GM12878 (cell line): Measurements from ENCODE around the gene RREB1.

Experiments used
- EP300 ChIP-seq, 2 experiments: fragments of 150-350 bp in 1 of 2; IDR thresholded peaks; 2 replicates each; pipeline ENCODE4 v1.6.1; 2011 to 2012; ENCODE audit warnings: low read depth in 2 of 2, low read length in 2 of 2, borderline replicate concordance in 1 of 2, improper control_type of control experiment in 1 of 2, inconsistent platforms in 1 of 2; ENCODE audit not compliant: control insufficient read depth in 1 of 2
- EZH2 ChIP-seq: IDR thresholded peaks from 2 replicates; pipeline ENCODE4 v1.6.1; 2012; ENCODE audit warnings: low read depth, mild to moderate bottlenecking, control low read depth, inconsistent platforms, low read length, borderline replicate concordance; ENCODE audit not compliant: control insufficient read depth
- JUNB ChIP-seq: IDR thresholded peaks from 2 replicates; pipeline ENCODE4 v1.6.1; 2016; ENCODE audit warnings: antibody characterized with exemption, mild to moderate bottlenecking
- POLR2A ChIP-seq: IDR thresholded peaks from 2 replicates; pipeline ENCODE4 v1.6.1; 2011; ENCODE audit warnings: low read depth, mild to moderate bottlenecking, low read length
- SREBF2 ChIP-seq: IDR thresholded peaks from 2 replicates; pipeline ENCODE4 v1.6.1; 2012; ENCODE audit warnings: mild to moderate bottlenecking, low read length
- SUPT20H ChIP-seq: IDR thresholded peaks from 2 replicates; pipeline ENCODE4 v1.6.1; 2011; ENCODE audit warnings: low read depth, mild to moderate bottlenecking, low read length, moderate library complexity, borderline replicate concordance; ENCODE audit not compliant: control insufficient read depth
- TF ChIP-seq, protein P1 (sequence below), 3 experiments: IDR thresholded peaks in 2 of 3; conservative IDR thresholded peaks in 1 of 3; 2 replicates each; pipeline ENCODE4 v1.5.1; 2011; ENCODE audit warnings: low read depth in 3 of 3, low read length in 3 of 3, mild to moderate bottlenecking in 3 of 3, control low read depth in 2 of 3, moderate library complexity in 2 of 3, inconsistent platforms in 1 of 3, mixed read lengths in 1 of 3; ENCODE audit not compliant: control insufficient read depth in 2 of 3, insufficient read depth in 1 of 3; ENCODE audit errors: extremely low read depth in 1 of 3

DNA sequence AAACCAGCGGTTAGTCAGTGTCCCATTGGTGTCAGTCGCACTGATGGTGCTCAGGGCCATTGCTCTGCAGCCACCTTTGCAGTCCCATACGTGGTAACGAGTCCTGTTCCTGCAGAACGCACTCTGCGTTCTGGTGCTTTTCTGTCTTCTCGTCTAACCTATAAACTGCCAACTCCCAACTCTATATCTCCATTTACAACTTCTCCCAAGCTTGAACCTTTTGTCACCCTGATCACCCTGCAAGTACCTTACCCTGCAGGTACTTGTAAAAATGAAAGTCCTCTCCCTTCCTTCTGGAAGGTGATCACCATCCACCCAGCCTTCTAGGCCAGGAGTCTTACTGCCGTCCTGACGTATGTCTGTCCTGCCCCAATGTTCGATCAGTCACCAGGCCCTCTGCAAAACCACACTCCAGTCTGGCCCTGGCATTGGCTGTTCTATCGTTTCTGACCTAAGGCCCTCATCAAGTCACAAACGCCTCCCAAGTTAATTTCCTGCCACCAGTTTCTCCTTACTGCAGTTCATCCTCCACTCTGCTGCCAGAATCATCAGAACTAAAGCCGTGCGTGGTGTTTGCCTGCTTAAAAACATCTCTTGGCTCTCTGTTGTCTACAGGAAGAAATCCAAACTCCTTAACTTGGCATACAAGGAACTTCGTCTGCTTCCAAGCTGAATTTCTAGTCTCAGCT lies 7.9 kb downstream of the RREB1 start:
- TF ChIP-seq SREBF2 (no peak), EP300 (IDR thresholded peaks at IDR 0.05; ENCODE audit: borderline replicate concordance in 1 of 2, control insufficient read depth in 1 of 2, low read depth in 2 of 2, low read length in 2 of 2) (no peak), POLR2A (no peak), JUNB (no peak), EZH2 (no peak), SUPT20H (no peak)
- TF ChIP-seq, protein P1, sequence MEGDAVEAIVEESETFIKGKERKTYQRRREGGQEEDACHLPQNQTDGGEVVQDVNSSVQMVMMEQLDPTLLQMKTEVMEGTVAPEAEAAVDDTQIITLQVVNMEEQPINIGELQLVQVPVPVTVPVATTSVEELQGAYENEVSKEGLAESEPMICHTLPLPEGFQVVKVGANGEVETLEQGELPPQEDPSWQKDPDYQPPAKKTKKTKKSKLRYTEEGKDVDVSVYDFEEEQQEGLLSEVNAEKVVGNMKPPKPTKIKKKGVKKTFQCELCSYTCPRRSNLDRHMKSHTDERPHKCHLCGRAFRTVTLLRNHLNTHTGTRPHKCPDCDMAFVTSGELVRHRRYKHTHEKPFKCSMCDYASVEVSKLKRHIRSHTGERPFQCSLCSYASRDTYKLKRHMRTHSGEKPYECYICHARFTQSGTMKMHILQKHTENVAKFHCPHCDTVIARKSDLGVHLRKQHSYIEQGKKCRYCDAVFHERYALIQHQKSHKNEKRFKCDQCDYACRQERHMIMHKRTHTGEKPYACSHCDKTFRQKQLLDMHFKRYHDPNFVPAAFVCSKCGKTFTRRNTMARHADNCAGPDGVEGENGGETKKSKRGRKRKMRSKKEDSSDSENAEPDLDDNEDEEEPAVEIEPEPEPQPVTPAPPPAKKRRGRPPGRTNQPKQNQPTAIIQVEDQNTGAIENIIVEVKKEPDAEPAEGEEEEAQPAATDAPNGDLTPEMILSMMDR (IDR thresholded peaks at IDR 0.05 in 2 of 3, conservative IDR thresholded peaks at IDR 0.05 in 1 of 3; ENCODE audit: control insufficient read depth in 2 of 3, extremely low read depth in 1 of 3, insufficient read depth in 1 of 3, low read depth in 3 of 3, low read length in 3 of 3) = no peak
